ENCODE results near the gene C4orf36. TPM values are rescaled to one million over a fixed set of nuclear protein-coding genes. Genes with fewer than 3 reads are reported as not detected.

Gene C4orf36
- total and polyA plus RNA-seq, 2 of the 8 experiments (the other 6 are each of a cell fraction or from before 2014, with no cell fraction given) = 1.2 to 1.5 TPM

DNA sequence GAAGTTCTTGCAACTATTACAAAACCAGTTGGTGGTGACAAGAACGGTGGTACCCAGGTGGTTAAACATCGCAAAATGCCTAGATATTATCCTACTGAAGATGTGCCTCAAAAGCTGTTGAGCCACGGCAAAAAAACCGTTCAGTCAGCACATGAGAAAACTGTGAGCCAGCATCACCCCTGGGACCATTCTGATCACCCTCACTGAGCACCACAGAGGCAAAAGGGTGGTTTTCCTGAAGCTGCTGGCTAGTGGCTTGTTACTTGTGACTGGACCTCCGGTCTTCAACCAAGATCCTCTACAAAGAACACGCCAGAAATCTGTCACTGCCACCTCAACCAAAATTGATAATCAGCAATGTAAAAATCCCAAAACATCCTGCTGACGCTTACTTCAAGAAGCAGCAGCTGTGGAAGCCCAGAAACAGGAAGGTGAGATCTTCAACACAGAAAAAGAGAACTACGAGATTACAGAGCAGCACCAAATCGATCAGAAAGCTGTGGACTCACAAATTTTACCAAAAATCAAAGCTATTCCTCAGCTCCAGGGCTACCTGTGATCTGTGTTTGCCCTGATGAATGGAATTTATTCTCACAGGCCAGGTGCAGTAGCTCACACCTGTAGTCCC, 21.7 kb downstream of the C4orf36 start:
- H3K23me2 ChIP-seq (ENCODE audit: low read depth, low read length) = no peaks in the 10 kb centered on the region
- H3K18ac ChIP-seq (ENCODE audit: extremely low read depth, low read length) = no peak overlapping the region
- ChIA-PET POLR2A (ENCODE audit: partially characterized antibody) (interaction anchor here (0.6 to 1.9 kb wide), 3 partner anchors 11 to 271 kb away, joined by 3 to 5 read pairs (median 3); no protein-coding TSS in a partner anchor), CTCF (ENCODE audit: partially characterized antibody) (interaction anchor here (0.6 to 2.0 kb wide), 3 partner anchors 8 to 273 kb away, joined by 3 to 8 read pairs (median 4); no protein-coding TSS in a partner anchor)
- no peak overlapping the region for H4K8ac ChIP-seq (ENCODE audit: extremely low read depth, insufficient read depth, low read length)
- no peak overlapping the region for H3K4me3 ChIP-seq (ENCODE audit: extremely low read depth in 1 of 4, insufficient read depth in 2 of 4, low read depth in 3 of 4, low read length in 4 of 4)
- H2AFZ ChIP-seq (ENCODE audit: low read length) = no peak overlapping the region
- H2BK15ac ChIP-seq (ENCODE audit: low read length) = no peak overlapping the region
- 92% methylated on average over 9 of the region's 9 CpGs; no CpG with 5 or more reads in 1 of the 2 experiments for WGBS, 2 experiments (ENCODE audit: extremely low coverage in 1 of 2, insufficient coverage in 1 of 2, insufficient read length in 1 of 2, insufficient replicate concordance in 2 of 2, low coverage in 1 of 2, low lambda C conversion rate in 2 of 2, missing lambda C conversion rate in 1 of 2)
- no peaks in the 10 kb centered on the region for H3K27me3 ChIP-seq (replicated peaks in 1 of 4; ENCODE audit: control insufficient read depth in 3 of 4, extremely low read depth in 1 of 4, insufficient read depth in 3 of 4, low read length in 3 of 4)
- H2BK12ac ChIP-seq (ENCODE audit: low read depth, low read length) = no peak overlapping the region
- H4K5ac ChIP-seq (ENCODE audit: insufficient read length, low read depth, low read length) = no peak overlapping the region
- no peak overlapping the region for H3K27ac ChIP-seq (ENCODE audit: low read depth, low read length)
- no peak overlapping the region for H3K14ac ChIP-seq (ENCODE audit: insufficient read length)
- H3K79me2 ChIP-seq (ENCODE audit: control insufficient read depth in 1 of 2, insufficient read depth in 2 of 2, low read length in 2 of 2) = no peaks in the 10 kb centered on the region
- no peak overlapping the region for H2BK120ac ChIP-seq (replicated peaks; ENCODE audit: low read depth, low read length)
- no peaks in the 10 kb centered on the region for H4K20me1 ChIP-seq (replicated peaks in 1 of 2; ENCODE audit: control insufficient read depth in 1 of 2, insufficient read depth in 2 of 2, low read length in 2 of 2)
- TF ChIP-seq EZH2 (IDR thresholded peaks at IDR 0.05; ENCODE audit: low read depth, low read length, severe bottlenecking) = no peak
- TF ChIP-seq KDM1A (IDR thresholded peaks at IDR 0.05; ENCODE audit: borderline replicate concordance, low read length) = no peak
- no peaks in the 10 kb centered on the region for H3K4me1 ChIP-seq (replicated peaks in 1 of 4; ENCODE audit: control insufficient read depth in 3 of 4, insufficient read depth in 4 of 4, low read length in 3 of 4)
- H4K91ac ChIP-seq (replicated peaks; ENCODE audit: insufficient read length, low read length) = no peak overlapping the region
- no peak overlapping the region for H2BK20ac ChIP-seq (ENCODE audit: low read length)
- H3K9me3 ChIP-seq (ENCODE audit: insufficient read depth in 2 of 2, low read depth in 1 of 2, low read length in 1 of 2) = no peaks in the 10 kb centered on the region
- FAIRE-seq = no peak
- H3K79me1 ChIP-seq (ENCODE audit: low read depth, low read length) = no peaks in the 10 kb centered on the region
- H3K4ac ChIP-seq (replicated peaks; ENCODE audit: insufficient read length, low read depth, low read length) = no peak overlapping the region
- no peak overlapping the region for H3K9ac ChIP-seq (replicated peaks in 1 of 4; ENCODE audit: extremely low read depth in 1 of 4, low read depth in 3 of 4, low read length in 3 of 4)
- no peak overlapping the region for H2BK5ac ChIP-seq (ENCODE audit: low read depth, low read length)
- H3K4me2 ChIP-seq (ENCODE audit: insufficient read depth in 1 of 2, low read depth in 2 of 2, low read length in 2 of 2) = no peak overlapping the region
- H3K36me3 ChIP-seq (ENCODE audit: control insufficient read depth in 2 of 4, insufficient read depth in 4 of 4, low read length in 3 of 4) = no peaks in the 10 kb centered on the region
- DNase-seq (ENCODE audit: low read depth in 1 of 2, low spot score in 2 of 2) = no peak
- no peak overlapping the region for H3K23ac ChIP-seq (ENCODE audit: insufficient read length)
- no peak overlapping the region for H2AK5ac ChIP-seq (ENCODE audit: low read depth, low read length)
- H3K56ac ChIP-seq (replicated peaks; ENCODE audit: insufficient read length, low read depth, low read length) = no peak overlapping the region

Measured in H1 (cell line).